ENCODE results near the gene PAX8.

DNA sequence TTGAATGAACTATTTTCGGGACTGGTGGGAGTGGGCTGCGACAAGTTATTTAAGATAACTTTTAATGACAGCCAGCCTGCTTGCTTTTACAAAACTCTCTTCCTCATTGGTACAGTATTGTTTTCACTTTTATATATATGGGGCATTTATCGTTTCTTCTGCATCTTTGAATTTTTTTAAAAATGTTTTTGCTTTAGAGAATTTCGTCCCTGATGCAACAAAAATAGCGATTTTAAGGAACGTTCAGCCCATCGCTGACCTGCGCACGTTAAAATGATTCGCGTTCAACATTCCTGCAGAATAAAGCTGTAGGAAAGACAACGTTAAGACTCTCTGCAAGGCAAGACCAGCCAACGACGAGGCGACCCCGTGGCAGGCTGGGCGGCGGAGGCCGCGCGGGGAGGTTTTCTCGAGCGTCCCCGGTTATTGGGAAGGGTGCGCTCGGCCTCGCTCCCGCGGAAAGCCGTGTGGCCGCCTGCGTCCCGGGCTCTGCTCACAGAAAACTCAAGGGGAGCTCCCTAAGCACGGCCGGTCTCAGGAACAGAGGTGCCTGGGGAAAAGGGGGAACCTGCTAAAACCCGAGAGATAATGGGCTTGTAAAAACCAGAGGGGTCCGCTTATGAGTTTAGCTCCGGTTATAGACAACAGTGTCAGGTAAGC, 3.0 kb downstream of the PAX8 start:
- TF ChIP-seq EZH2 (IDR thresholded peaks at IDR 0.05; ENCODE audit: borderline replicate concordance) = peak; percentile 94
- TF ChIP-seq, protein P1, sequence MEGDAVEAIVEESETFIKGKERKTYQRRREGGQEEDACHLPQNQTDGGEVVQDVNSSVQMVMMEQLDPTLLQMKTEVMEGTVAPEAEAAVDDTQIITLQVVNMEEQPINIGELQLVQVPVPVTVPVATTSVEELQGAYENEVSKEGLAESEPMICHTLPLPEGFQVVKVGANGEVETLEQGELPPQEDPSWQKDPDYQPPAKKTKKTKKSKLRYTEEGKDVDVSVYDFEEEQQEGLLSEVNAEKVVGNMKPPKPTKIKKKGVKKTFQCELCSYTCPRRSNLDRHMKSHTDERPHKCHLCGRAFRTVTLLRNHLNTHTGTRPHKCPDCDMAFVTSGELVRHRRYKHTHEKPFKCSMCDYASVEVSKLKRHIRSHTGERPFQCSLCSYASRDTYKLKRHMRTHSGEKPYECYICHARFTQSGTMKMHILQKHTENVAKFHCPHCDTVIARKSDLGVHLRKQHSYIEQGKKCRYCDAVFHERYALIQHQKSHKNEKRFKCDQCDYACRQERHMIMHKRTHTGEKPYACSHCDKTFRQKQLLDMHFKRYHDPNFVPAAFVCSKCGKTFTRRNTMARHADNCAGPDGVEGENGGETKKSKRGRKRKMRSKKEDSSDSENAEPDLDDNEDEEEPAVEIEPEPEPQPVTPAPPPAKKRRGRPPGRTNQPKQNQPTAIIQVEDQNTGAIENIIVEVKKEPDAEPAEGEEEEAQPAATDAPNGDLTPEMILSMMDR (IDR thresholded peaks at IDR 0.05; ENCODE audit: poor library complexity) = no peak
- TF ChIP-seq EZH2phosphoT487 (IDR thresholded peaks at IDR 0.05; ENCODE audit: low read depth, severe bottlenecking, unreplicated experiment) = peak; percentile 92

All from hepatocyte (in vitro differentiated cells).